ENCODE results near the gene IL4R. TPM values are rescaled to one million over a fixed set of nuclear protein-coding genes. Genes with fewer than 3 reads are reported as not detected.
A peak's percentile ranks its signal among the peaks of the same experiment; 100 is the strongest.

Gene IL4R
- total and polyA plus RNA-seq, 2 of the 13 experiments (the other 11 are each of a cell fraction or from before 2014, with no cell fraction given): 15.9 to 49.6 TPM

DNA sequence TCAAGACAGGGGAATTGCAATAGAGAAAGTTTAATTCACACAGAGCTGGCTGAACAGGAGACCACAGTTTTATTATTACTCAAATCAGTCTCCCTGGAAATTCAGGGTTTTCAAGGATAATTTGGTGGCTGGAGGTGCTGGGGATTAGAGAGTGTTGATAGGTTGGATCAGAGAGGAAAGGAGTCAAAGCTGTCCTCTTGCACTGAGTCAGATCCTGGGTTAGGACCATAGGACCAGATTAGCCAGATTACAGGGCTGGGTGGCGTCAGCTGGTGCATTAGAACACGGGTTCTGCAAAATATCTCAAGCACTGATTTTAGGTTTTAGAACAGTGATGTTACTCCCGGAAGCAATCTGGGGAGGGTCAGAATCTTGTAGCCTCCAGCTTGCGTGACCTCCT is 43.4 kb upstream of the IL4R start:
- Histone ChIP-seq H3K4me3 (replicated peaks in 1 of 3; ENCODE audit: insufficient read depth in 1 of 3, low read depth in 2 of 3, low read length in 3 of 3) (peak overlapping the region in 2 of 3 experiments; percentile 83 to 96; a peak in 1 of 6 replicates), H3K9ac (ENCODE audit: insufficient read depth, low read depth, low read length) (peak overlapping the region; percentile 83), H3K27ac (ENCODE audit: extremely low read length, insufficient read depth, low read length) (peak overlapping the region; percentile 79), H3K36me3 (replicated peaks in 1 of 2; ENCODE audit: control insufficient read depth in 1 of 2, insufficient read depth in 2 of 2, low read length in 2 of 2) (no peaks in the 10 kb centered on the region), H4K20me1 (ENCODE audit: insufficient read depth, low read length) (no peaks in the 10 kb centered on the region), H2AFZ (ENCODE audit: low read length) (no peak overlapping the region), H3K4me2 (ENCODE audit: low read depth, low read length) (peak overlapping the region; percentile 80), H3K27me3 (ENCODE audit: control insufficient read depth in 1 of 2, insufficient read depth in 2 of 2, low read length in 2 of 2) (no peaks in the 10 kb centered on the region; a peak in 1 of 5 replicates), H3K4me1 (ENCODE audit: insufficient read depth, low read length) (peaks cover 78% of the 10 kb centered on the region), H3K79me2 (ENCODE audit: insufficient read depth, low read length) (peaks cover 39% of the 10 kb centered on the region), H3K9me3 (ENCODE audit: low read length) (no peaks in the 10 kb centered on the region)
- in situ Hi-C loops (cut with HindIII; ENCODE audit: extremely low pct_ligation_motif_present, low pct_unique_long_range_greater_than_20kb): no loop called here
- ATAC-seq (no peak), DNase-seq (ENCODE audit: low spot score) (no peak), FAIRE-seq (no peak)
- CTCF ChIA-PET (ENCODE audit: low intra/inter-chr PET ratio, low total read pairs): no interaction called here
- POLR2A ChIA-PET: interaction anchor here (1.4 to 3.5 kb wide), 7 partner anchors 13 to 67 kb away, joined by 6 to 17 read pairs (median 13); partner anchors contain the start of gene KDM8
- intact Hi-C loops (cut with micrococcal nuclease; ENCODE audit: unreplicated experiment): loop anchor here (2.0 kb wide), 1 partner anchor 66 kb away; no protein-coding TSS in a partner anchor
- WGBS (ENCODE audit: low lambda C conversion rate): 89% methylated on average over 4 of the region's 4 CpGs
- BruUV-seq (replicated peaks): no TSS peak
- TF ChIP-seq, protein P1, sequence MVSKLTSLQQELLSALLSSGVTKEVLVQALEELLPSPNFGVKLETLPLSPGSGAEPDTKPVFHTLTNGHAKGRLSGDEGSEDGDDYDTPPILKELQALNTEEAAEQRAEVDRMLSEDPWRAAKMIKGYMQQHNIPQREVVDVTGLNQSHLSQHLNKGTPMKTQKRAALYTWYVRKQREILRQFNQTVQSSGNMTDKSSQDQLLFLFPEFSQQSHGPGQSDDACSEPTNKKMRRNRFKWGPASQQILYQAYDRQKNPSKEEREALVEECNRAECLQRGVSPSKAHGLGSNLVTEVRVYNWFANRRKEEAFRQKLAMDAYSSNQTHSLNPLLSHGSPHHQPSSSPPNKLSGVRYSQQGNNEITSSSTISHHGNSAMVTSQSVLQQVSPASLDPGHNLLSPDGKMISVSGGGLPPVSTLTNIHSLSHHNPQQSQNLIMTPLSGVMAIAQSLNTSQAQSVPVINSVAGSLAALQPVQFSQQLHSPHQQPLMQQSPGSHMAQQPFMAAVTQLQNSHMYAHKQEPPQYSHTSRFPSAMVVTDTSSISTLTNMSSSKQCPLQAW (CRISPR knock-in tag; IDR thresholded peaks at IDR 0.05): 0 out of 2 replicates have a peak, but pooled peaks have one; percentile 19
- TF ChIP-seq, protein P2, sequence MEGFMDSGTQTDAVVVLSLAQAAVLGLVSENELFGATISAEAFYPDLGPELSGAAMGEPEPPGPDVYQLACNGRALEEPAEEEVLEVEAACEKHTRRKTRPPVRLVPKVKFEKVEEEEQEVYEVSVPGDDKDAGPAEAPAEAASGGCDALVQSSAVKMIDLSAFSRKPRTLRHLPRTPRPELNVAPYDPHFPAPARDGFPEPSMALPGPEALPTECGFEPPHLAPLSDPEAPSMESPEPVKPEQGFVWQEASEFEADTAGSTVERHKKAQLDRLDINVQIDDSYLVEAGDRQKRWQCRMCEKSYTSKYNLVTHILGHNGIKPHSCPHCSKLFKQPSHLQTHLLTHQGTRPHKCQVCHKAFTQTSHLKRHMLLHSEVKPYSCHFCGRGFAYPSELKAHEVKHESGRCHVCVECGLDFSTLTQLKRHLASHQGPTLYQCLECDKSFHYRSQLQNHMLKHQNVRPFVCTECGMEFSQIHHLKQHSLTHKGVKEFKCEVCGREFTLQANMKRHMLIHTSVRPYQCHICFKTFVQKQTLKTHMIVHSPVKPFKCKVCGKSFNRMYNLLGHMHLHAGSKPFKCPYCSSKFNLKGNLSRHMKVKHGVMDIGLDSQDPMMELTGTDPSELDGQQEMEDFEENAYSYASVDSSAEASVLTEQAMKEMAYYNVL (CRISPR knock-in tag; IDR thresholded peaks at IDR 0.05; ENCODE audit: borderline replicate concordance): 0 out of 2 replicates have a peak, but pooled peaks have one; percentile 5
- TF ChIP-seq, protein P3, sequence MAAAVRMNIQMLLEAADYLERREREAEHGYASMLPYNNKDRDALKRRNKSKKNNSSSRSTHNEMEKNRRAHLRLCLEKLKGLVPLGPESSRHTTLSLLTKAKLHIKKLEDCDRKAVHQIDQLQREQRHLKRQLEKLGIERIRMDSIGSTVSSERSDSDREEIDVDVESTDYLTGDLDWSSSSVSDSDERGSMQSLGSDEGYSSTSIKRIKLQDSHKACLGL (CRISPR knock-in tag; IDR thresholded peaks at IDR 0.05): no peak

Measured in HepG2 (cell line).